HG02798 (cell line): ENCODE results near the gene CIAO3.

Source experiments
- ATAC-seq: cut with Tn5 transposase; IDR thresholded peaks from one replicate; pipeline ENCODE4 v1.9.1; 2021; ENCODE audit warnings: mild to moderate bottlenecking; ENCODE audit not compliant: unreplicated experiment, poor library complexity

The CIAO3 gene

DNA sequence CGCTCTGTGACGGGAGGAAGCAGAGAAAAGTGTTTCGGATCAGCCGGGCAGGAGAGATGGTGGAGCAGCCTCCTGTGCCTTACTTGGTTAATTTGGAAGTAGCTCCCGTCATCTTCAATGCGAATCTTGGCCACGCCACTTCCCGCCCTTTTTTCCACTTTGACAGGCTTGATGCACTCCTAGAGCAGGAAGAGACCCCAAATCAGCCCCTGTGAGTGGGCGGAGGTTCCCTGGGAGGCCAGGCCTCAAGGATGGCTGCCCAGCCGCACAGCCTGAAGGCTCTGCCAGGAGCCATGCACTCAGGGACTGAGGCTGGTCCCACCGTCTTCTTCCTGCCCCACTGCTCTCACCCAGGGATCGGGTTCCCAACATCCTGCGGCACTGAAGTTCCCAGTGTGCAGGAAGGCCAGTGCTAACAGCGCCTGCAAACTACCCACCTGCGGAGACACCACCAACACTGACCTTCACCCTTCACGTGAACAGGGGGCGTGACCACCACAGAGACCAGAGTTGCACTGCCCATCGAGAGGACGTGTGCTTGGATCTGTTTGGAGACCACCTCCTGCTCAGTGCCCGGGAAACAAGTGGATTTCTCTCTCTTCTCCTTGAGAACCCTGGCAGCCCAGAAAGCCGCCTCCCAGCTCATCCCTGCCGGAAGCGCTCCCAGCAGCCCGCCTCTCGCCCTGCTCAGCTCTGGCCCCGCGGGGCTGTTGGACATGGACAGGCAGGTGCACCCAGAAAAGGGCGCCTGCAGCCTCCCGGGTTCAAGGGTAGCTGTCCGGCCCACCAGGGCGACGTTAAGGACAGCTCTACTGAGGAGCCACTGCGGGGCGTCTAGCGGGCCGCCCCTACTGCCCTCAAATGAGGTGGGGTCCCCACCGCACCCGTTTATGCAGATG, 988 bp downstream of the CIAO3 start:
- no peak for ATAC-seq

DNA sequence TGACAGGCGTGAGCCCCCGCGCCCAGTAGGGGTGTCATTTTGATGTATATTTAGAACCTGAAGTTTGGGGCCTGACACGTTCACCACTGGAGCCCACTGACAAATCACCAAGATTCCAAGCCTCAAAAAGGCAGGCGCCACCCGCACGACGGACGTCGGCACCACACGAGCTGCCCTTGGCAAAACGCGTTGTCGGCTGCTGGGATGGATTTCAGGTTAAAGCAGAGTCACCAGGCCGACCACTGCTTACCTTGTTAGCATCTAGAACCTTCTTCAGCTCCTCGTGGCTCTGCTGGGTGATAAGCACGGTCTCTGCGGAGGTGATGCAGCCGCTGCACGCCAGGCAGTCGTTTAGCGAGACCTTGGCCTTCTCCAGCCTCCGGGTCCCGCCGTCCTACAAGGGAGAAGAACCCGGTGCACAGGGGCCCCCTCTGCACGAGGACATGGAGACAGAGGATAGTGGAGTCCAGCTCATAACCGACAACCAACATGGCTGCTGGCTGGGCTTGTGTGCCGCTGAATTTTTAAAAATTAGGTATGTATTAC, 3.8 kb downstream of the CIAO3 start:
- ATAC-seq: no peak

DNA sequence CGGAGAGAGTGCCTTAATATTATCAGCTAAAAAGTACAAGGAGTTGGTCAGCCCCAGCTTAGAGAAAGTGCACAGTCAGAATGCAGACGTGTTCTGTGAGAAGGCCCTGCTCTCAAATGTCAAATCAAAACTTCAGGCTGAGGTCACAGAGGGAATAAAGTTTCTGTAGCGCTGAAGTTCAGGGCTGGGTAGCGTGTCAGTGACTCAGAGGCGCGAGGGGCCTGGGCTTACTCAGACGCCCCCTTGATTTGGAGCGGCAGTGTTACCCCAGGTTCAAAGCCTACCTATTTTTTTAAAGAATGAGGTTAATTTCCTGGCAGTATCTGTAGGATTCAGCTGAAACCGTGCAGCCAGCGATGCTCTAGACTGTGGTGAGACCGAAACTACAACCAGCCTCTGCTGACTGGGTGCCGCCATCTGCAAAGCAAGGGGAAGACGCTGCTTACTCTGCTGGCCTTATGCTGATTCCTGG, 4.8 kb downstream of the CIAO3 start:
- ATAC-seq: peak; percentile 45

DNA sequence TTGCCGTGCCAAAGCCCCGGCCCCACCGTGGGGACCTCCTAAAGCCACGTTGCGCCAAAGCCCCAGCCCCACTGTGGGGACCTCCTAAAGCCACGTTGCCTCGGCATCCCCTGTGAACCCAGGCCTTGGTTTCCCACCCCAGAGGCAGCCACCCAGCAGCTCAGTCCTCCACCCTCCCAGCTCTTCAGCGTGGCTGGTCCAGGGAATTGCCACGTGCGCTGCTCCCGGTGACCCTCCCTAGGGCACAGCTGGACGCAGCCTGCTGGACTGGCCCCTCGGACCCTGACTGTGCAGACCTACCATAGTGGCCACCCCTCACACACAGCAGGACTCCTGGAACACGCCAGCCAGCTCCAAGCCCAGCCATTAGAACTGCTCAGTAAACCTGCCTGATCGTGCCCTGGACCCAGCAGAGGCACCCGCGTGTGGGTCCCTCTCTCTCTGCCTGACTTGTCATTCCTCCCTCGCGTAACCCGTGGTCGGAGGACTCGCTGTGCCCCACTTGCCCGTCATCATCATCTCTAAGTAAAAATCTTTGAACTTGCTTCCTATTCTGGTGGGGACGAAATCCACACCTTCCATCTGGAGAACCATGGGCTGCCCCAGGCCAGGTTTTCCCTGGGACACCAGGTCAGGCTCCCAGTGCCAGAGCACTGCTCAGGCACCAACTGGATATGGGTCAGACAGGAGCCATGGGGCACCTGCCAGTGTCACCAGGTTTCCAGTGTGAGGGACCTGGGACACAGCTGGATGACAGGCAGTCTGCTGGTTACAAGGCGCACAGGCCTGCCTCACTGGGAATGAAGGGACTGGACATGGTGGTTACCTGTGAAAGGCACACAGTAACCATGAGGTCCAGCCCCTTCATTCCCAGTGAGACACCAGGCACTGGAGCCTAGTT, 5.6 kb downstream of the CIAO3 start:
- no peak for ATAC-seq

DNA sequence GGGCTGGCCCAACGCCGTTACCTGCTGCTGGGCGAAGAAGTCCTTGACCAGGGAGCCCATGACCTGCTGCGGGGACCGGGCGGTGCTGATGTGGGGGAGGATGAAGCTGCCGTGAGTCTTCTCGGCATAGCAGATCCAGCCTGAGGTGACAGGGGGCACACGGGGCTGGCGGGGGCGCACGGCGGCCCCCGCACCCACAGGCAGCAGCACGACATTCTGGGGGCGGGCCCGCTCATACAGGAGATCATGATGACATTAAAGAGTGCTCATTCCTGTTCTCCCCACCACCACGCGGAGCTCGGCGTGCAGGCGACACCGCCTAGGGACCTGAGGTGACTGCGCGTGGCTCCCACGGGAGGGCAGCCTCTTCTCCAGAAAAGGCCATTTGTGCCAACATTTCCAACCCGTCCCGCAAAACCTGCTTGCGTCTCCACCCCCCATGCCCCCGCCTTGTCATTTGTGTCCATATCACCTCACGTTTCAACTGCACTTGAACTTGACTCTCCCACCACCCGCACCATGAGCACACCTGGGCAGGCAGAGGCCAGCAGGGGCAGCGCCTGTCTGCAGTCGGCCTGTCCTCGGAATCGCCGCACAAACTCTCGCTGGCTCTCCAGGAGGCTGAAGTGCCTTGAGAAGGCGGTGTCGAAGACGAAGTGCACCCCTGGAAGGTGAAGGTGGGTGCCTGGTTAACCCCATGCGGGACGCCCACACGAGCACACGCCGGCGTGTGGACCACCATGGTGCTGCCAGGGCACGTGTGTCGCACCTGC, 6.4 kb downstream of the CIAO3 start:
- no peak for ATAC-seq

DNA sequence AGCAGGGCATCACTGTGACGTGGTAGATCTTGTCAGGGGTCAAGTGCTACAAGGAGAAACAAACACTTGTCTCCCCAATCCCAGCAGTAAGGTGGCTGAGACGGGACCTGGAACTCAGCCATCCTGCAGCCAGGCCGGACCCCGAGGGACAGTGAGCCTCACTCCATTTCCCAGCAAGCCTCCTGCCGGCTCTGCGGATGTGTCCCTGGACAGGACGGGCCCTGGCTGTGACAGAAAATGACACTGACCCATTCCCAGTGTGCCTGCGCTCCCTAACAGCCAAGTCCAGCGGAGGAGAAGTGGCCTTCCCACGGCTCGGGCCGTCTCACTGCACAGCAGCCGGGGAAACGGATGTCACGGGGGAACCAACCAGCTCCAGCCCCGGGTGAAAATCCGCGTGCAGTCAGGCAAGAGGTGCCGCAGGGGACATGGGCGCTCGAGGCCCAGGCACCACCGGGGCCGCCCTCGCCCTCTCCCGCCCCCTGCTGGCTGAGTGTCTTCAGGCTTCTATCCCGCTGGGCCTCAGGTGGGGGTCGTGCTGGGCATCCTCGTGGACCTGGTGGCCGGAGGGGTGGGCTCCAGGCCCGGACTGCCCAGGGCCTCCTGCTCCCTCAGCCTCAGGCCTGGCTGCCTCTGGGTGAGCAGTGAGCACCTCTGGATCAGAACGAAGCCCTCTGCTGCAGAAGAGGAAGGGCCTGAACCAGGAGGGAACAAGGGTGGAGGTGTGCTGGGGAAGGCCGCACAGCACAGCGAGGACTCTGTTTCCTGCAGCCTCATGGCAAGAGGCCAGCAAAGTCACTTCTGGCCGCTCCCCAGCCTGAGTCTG, 7.2 kb downstream of the CIAO3 start:
- no peak for ATAC-seq

DNA sequence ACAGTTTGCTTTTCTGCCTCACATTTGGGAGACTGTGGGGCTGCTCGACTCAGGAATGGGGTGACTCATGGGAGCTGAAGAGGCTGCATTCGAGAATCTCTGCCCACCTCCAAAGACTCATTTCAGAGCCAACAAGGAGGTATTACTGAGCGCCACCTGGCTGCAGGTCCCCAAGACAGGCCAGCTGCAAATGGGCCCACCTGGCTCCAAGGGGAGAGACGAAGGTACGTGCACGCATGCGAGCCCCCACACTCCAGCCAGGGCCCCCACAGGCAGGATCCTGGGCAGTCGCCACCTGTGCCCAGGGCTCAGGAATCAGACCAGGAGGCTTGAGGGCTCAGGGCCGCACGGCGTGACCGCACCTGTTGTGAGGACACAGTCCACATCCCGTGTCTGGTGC, 7.9 kb downstream of the CIAO3 start:
- ATAC-seq: no peak

DNA sequence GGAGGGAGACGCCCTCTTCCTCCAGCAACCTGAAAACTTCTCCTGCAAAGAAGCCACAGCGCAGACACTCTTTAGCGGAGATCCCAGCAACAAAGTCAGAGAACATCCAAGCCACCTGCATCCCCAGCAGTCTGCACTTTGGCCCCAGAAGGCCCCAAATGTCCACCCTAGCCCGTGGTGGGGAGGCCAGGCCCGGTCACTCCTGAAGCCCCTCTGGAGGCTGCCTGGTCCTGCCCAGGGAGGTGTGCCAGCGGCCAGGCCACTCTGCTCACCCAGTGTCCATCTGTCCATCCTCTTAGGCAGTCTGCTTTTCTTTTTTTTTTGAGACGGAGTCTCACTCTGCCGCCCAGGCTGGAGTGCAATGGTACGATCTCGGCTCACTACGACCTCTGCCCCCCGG, 8.5 kb downstream of the CIAO3 start:
- no peak for ATAC-seq

DNA sequence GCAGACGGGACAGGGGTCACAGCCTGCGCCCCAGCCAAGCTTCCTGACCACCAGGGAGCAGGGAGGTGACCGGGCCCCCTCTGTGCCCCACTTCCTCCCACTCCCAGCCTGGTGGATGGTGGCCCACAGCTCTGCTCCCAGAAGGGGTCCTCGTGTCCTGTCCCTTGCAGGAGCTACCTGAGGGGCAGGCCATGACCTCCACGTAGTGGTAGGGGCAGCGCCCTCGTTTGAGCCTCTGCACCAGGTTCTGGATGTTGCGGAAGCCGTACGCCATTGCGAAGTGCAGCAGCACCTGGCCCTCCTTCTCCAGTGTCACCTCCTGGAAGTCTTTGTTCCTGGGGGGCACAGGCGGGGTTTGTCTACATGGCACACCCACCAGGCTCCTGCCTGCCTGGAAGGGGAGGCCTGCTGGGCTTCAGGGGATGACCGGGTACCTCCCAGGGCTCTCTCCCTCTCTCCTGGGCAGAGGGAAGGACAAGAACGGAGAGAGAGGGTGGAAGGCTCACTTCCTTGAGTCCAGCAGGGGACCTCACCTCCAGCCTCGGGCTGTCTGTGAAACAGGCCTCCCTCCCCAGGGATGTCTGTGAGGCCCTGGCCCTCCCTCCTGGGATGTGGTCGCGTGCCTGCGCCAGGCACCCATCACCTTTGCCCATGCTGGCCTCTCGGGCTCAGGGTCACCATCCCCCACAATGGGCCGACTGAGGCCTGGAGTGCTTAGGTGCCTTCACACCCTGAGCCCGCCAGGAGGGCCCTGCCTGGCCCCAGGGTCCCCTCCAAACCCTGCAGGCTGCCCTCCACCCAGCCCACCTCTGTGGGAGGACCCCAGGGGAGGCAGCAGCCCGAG, 9.9 kb downstream of the CIAO3 start:
- ATAC-seq: no peak

DNA sequence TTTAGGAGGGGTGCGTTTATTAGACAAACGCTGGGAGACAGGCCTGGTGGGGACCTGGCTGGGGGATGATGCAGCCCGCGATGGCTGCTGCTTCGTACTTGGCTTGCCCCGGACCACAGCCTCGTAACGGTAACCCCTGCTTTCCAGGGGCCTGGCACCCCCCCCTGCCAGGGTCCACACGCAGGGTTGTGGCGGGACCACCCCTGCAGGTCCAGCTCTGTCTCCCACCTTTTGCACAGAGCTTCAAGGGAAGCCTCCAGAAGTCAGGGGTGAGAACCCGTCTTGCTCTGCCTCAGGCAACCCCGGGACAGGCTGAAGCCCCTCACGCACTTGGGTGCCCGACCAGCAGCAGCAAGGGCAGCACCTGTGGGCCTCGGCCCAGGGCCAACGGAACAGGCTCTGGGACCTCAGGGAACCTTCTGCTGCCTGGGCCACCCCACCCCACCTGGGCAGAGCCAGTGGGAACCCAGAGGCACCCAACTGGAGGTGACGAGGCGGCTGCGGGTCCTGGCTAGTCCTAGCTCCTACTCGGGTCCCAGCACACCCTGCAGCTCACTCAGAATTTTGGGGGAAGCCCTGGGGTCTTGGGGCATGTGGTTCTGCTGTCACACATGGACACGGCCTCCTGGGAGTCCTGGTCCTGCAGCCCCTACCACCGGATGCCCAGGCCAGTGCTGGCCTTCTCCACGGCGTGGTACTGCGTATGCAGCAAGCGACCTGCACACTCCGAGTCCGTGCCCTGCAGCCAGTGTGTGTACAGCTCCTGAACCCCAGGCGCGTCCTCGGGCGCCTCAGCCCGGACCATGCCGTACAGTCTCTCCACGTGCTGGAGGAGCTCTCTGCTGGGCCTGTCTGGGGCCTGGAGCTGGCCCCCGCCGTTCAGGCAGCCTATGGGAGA, 10.8 kb downstream of the CIAO3 start:
- no peak for ATAC-seq

DNA sequence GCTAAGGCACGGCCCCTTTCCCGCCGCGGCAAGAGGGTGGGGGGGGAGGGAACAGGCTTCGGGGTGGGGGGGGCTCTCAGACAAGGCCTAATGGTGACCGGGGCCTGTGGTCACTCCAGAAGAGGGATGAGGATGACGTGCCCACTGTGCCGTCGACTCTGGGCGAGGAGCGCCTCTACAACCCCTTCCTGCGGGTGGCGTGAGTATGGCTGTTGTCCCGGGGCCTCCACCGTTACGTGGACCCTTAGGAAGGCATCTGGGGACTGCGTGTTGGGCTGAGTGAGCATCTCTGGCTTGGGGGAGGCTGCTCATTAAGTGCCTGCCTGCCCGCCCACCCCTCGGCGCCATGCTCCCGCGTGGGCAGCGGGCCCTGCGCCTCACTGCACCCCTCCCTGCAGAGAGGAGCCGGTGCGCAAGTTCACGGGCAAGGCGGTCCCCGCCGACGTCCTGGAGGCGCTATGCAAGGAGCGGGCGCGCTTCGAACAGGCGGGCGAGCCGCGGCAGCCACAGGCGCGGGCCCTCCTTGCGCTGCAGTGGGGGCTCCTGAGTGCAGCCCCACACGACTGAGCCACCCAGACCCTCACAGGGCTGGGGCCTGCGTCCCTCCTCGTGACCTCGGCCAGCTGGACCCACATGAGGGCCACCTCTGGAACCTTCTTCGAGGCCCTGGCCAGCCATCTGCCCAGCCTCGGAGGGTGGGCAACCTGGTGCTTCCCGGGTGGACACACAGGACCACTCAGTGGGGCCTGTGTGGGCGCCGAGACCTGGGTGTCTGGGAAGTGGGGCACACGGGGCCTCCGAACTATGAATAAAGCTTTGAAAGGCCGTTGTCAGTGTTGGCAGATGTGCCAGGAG, 11.7 kb downstream of the CIAO3 start:
- ATAC-seq: no peak

DNA sequence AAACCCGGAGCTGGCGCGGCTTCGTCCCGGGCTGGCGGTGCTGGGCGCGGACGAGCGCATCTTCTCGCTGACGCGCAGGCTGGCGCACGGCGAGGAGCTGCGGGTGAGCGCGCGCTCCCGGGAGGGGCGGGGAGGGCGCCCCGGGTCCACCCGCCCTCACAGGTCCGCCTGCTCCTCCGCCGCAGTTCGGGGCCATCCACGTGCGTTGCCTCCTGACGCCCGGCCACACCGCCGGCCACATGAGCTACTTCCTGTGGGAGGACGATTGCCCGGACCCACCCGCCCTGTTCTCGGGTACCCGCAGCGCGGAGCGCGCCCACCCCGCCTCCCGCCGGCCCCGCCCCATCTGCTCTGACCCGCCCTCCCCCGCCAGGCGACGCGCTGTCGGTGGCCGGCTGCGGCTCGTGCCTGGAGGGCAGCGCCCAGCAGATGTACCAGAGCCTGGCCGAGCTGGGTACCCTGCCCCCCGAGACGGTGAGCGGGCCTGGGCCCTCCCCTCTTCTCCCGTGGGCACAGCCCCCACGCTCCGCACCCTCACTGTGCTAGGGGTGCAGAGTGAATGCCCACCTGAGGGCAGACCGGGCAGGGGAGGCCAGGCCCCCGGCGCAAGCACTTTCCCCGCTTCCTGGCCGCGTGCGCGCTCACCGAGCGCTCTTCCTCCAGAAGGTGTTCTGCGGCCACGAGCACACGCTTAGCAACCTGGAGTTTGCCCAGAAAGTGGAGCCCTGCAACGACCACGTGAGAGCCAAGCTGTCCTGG, 12.5 kb downstream of the CIAO3 start:
- peak; percentile 32 for ATAC-seq

DNA sequence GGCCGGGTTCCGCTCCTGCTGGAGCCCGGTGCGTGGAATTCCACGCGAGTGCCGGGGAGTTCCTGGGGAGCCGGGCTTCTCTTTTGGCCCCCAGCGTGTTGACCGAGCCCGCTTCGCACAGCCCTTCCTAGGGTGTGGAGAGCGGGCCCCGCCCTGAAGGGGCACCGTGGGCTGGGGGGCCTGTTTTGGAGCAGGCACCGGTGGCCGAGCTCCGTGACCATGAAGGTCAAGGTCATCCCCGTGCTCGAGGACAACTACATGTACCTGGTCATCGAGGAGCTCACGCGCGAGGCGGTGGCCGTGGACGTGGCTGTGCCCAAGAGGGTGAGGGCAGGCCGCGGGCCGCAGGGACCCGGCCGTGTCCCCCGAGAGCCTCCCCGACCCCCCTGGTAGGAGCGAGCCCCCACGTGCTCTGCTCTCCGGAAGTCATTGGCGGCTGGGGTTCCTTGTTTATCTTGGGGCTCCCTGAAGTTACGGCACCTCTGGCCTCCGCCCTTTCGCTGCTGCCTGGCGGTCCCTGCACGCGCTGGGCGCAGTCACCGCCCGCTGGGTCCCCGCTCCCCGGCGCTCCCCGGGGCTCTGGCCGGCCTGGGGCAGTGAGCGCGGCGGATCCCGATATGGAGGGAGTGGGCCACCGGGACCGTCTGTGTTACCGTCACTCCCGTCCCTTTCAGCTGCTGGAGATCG, 13.4 kb downstream of the CIAO3 start:
- no peak for ATAC-seq

DNA sequence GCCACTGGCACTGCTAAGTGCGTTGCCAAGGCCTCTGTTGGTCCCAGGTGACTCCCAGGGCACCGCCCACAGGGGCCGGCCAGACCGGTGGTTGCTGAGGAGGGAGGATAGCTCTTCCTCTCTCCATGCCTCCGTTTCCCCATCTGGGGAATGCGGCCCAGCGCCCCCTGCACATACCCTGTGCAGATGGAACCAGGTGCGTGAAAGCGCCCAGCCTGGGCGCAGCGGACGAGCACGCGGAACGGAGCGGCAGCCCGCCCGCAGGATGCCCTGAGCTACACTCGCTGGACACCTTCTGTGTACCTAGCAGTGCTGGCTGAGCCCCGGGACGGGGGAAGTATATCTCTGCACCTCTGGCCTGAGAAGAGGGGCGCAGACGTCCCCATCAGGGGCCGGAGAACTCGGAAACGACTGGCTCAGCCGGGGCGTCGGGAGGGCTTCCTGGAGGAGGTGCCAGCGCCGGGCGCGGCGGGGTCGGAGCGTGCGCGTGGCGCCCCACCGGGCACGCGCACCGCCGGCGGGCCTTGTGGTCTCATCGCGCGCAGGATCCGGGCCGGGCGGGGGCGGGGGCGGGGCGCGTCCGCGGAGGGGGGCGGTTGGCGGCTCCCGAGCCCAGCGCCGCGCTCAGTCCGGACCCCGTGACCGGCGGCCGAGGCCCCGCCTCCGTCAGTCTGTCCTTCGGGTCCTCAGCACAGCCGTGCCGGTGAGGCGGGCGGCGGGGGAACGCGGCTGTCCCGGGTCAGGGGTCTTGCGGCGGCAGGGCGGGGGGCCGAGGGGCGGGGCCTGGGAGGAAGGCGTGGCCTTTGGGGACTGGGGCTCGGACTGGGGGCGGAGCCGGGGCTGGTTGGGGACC, 14.1 kb downstream of the CIAO3 start, which contains the start of the genes CCDC78 and HAGHL:
TSS of gene CCDC78 (minus strand) at position 6 of the 853 bp plus-strand sequence. CDS start 76 bp downstream, outside the sequence.
TSS of gene HAGHL (plus strand) at position 669 of the 853 bp plus-strand sequence. CDS start 404 bp downstream, outside the sequence.
- ATAC-seq: peak; percentile 44
